Measurements from ENCODE around the gene H3-3A. TPM values are rescaled to one million over a fixed set of nuclear protein-coding genes. Genes with fewer than 3 reads are reported as not detected.

The H3-3A gene
- total RNA-seq, 2 donors from 2014 or later, result 226 to 258 TPM

DNA sequence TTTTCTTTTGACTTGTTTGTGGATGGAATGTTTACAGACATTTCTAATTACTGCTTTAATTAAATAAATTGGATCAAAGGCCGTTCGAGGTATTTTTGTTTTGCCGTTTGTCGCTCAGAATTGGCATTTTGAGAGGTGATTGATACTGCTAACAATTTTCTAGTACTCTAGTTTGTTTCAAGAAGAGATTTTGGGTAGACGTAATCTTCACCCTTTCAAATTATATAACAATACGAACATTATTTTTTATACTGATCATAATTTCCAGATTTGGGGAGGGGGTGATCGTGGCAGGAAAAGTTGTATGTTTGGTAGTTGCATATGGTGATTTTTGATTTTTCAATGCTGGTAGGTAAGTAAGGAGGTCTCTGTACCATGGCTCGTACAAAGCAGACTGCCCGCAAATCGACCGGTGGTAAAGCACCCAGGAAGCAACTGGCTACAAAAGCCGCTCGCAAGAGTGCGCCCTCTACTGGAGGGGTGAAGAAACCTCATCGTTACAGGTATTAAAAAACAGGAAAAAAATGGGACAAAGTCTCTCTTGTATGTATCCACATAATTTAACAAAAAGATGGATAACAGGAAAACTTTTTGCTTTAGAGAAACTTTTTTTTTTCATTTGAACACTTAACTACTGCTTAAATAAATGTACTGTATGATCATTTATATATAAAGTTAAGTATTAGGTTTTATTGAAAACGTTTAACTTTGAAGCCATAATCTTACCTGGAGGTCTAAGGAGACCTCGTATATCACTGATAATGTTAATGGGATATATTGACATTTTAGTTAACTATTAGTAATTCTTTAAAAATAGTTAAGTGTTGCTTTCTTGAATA lies 1.7 kb downstream of the H3-3A start:
- Histone ChIP-seq H3K36me3 (peaks cover 14% of the 10 kb centered on the region), H3K4me3 (peak overlapping the region; percentile 86), H3K4me1 (ENCODE audit: control insufficient read depth in 1 of 2, low read depth in 2 of 2) (peaks cover 14 to 59% of the 10 kb centered on the region in 2 donors), H3K9me3 (no peaks in the 10 kb centered on the region), H3K27ac (peak overlapping the region; percentile 94 to 99), H3K27me3 (replicated peaks; ENCODE audit: insufficient read depth) (no peaks in the 10 kb centered on the region)
- DNase-seq (ENCODE audit: low spot score) (no peak), ATAC-seq (ENCODE audit: insufficient number of reproducible peaks, low FRiP score, low read depth) (no peak)
- TF ChIP-seq CTCF (IDR thresholded peaks at IDR 0.05), result peak; percentile 71

DNA sequence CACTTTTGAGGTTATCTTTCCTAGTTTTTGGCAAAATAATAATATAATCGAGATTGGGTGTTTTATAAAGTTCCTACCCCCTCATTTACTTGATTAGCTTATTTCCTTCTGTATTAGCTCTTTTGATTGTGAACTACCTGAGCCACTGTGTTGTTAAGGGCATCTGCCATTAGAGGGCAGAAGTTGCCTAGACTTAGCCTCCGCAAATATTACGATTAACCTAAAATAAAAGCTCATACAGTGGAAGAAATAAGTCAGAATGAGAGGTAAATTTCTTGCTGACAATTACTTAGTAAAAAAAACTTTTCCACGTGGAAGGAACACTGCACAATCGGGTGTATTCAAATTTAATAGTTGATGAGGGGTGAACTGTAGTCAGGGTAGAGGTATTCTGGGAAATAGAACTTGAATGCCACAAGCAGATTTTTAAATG lies 2.3 kb downstream of the H3-3A start:
- no peak for ATAC-seq (ENCODE audit: insufficient number of reproducible peaks, low FRiP score, low read depth)
- no peak for DNase-seq (ENCODE audit: low spot score)
- Histone ChIP-seq H3K4me1 (ENCODE audit: control insufficient read depth in 1 of 2, low read depth in 2 of 2) (peaks cover 14 to 64% of the 10 kb centered on the region in 2 donors), H3K9me3 (no peaks in the 10 kb centered on the region), H3K27me3 (replicated peaks; ENCODE audit: insufficient read depth) (no peaks in the 10 kb centered on the region), H3K36me3 (peaks cover 14% of the 10 kb centered on the region), H3K4me3 (peak overlapping the region; percentile 86), H3K27ac (peak overlapping the region in 1 of 2 donors; percentile 94)
- no peak for TF ChIP-seq CTCF (IDR thresholded peaks at IDR 0.05)

DNA sequence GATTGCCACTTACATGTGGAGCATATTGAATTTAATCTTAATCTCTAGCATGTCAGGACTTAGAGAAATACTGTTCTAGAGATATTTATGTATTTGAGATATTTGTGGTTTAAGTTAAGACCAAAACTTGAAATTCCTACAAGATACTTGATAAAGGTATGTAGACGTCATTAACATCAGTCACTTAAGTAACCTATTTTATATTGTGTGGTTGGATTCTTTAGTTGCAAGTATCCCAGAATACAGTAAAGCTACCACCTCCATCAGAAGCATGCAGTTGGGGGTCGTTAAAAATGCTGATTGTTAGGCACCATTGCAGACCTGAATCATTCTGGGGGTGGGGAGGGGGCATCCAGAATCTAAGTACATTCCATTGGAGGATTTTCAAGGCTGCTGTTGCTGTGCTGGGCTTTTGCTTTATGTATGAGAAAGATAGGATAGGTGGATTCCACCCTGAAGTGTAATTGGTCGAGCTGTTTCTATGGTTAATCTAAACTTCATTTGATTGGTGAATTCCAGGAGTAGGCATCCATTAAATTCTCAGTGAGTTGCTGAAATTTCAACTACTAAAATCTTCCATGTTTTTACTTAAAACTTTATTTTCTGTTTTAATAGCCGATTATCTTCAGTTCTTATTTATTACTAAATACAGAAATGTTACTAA lies 4.0 kb downstream of the H3-3A start:
- Histone ChIP-seq H3K4me3 (no peak overlapping the region), H3K9me3 (no peaks in the 10 kb centered on the region), H3K36me3 (peaks cover 19% of the 10 kb centered on the region), H3K27me3 (replicated peaks; ENCODE audit: insufficient read depth) (no peaks in the 10 kb centered on the region), H3K4me1 (ENCODE audit: control insufficient read depth in 1 of 2, low read depth in 2 of 2) (peaks cover 9 to 62% of the 10 kb centered on the region in 2 donors), H3K27ac (no peak overlapping the region)
- no peak for DNase-seq (ENCODE audit: low spot score)
- no peak for ATAC-seq (ENCODE audit: insufficient number of reproducible peaks, low FRiP score, low read depth)
- TF ChIP-seq CTCF (IDR thresholded peaks at IDR 0.05), result no peak

DNA sequence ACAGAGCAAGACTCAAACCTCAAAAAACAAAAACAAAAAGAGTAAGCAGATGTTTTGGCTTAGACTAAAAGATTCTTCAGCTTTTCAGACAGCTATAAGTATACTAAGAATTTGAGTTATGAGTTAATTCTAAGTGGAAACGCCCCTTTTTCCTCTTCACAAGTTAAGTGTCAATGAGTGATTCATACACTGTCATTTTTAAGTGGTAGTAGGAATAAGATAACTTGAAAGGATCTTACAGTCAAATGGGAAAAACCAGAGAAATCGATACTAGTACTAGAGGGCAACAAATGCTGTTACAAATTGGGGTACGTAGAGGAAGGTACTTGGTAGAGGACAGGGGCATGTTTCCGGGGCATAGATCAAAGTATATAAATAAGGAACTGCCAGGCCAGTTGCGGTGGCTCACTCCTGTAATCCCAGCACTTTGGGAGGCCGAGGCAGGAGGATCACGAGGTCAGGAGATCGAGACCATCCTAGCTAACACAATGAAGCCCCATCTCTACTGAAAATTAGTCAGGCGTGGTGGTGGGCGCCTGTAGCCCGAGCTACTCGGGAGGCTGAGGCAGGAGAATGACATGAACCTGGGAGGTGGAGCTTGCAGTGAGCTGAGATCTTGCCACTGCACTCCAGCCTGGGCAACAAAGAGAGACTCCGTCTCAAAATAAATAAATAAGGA lies 7.4 kb downstream of the H3-3A start:
- H3K36me3 ChIP-seq, result peaks cover 23% of the 10 kb centered on the region

More for the DNA sequence above, 7.4 kb downstream of the H3-3A start:
- Histone ChIP-seq H3K27ac (no peak overlapping the region), H3K4me1 (ENCODE audit: control insufficient read depth in 1 of 2, low read depth in 2 of 2) (peaks cover 9 to 57% of the 10 kb centered on the region in 2 donors), H3K4me3 (no peak overlapping the region), H3K9me3 (no peaks in the 10 kb centered on the region), H3K27me3 (replicated peaks; ENCODE audit: insufficient read depth) (no peaks in the 10 kb centered on the region)
- DNase-seq (ENCODE audit: low spot score) (no peak), ATAC-seq (ENCODE audit: insufficient number of reproducible peaks, low FRiP score, low read depth) (no peak)
- TF ChIP-seq CTCF (IDR thresholded peaks at IDR 0.05), result no peak
